Measurements from ENCODE around the gene SMARCA2. TPM values are rescaled to one million over a fixed set of nuclear protein-coding genes. Genes with fewer than 3 reads are reported as not detected.

Gene SMARCA2
- polyA plus RNA-seq, 2 of the 4 experiments (the other 2 are of a cell fraction): 28.7 to 33.0 TPM

DNA sequence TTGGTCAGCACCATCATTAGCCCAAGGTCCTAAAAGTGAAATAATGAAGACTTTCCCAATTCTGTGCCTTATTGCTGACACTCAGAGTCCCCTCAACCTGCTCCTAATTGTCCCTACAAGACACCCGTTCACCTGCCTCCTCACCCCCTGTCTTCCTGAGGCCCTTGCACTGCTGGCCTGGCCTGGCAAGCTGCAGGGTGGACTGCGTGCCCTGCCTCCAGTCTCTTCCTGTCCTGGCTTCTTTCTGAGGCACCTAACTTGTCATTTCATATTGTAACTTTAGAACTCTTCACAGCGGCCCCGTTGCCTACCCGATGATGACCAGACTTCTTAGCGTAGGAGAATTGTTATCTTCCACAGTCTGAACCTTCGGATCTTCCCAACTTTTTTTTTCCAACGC lies 153.9 kb downstream of the SMARCA2 start:
- H3K4me2 ChIP-seq: no peak overlapping the region
- WGBS (ENCODE audit: missing lambda C conversion rate): 90% methylated on average over 8 of the region's 8 CpGs
- no peak overlapping the region for H3K4me3 ChIP-seq
- ChIA-PET CTCF (no interaction called here), POLR2A (no interaction called here)
- H3K4me1 ChIP-seq: no peaks in the 10 kb centered on the region
- TF ChIP-seq POLR2A (IDR thresholded peaks at IDR 0.05; ENCODE audit: low read length) (no peak), EP300 (IDR thresholded peaks at IDR 0.05) (no peak), NR3C1 (IDR thresholded peaks at IDR 0.05) (no peak), MYC (IDR thresholded peaks at IDR 0.05; ENCODE audit: borderline replicate concordance, low read length) (no peak), SREBF2 (IDR thresholded peaks at IDR 0.05) (no peak), CHD2 (IDR thresholded peaks at IDR 0.05; ENCODE audit: low read length, partially characterized antibody) (no peak), HOXA7 (CRISPR knock-in tag; IDR thresholded peaks at IDR 0.05) (no peak), EHF (CRISPR knock-in tag; IDR thresholded peaks at IDR 0.05) (no peak)
- TF ChIP-seq, protein P1, sequence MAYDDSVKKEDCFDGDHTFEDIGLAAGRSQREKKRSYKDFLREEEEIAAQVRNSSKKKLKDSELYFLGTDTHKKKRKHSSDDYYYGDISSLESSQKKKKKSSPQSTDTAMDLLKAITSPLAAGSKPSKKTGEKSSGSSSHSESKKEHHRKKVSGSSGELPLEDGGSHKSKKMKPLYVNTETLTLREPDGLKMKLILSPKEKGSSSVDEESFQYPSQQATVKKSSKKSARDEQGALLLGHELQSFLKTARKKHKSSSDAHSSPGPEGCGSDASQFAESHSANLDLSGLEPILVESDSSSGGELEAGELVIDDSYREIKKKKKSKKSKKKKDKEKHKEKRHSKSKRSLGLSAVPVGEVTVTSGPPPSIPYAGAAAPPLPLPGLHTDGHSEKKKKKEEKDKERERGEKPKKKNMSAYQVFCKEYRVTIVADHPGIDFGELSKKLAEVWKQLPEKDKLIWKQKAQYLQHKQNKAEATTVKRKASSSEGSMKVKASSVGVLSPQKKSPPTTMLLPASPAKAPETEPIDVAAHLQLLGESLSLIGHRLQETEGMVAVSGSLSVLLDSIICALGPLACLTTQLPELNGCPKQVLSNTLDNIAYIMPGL (CRISPR knock-in tag; IDR thresholded peaks at IDR 0.05; ENCODE audit: borderline replicate concordance): no peak
- TF ChIP-seq, protein P2, sequence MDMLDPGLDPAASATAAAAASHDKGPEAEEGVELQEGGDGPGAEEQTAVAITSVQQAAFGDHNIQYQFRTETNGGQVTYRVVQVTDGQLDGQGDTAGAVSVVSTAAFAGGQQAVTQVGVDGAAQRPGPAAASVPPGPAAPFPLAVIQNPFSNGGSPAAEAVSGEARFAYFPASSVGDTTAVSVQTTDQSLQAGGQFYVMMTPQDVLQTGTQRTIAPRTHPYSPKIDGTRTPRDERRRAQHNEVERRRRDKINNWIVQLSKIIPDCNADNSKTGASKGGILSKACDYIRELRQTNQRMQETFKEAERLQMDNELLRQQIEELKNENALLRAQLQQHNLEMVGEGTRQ (IDR thresholded peaks at IDR 0.05): no peak
- H3K27ac ChIP-seq: no peak overlapping the region
- H3K9me3 ChIP-seq: peaks cover 3% of the 10 kb centered on the region; the same call in 1 of the 3 replicates
- no peak for FAIRE-seq
- no peak for DNase-seq (ENCODE audit: low read depth in 1 of 2, low spot score in 1 of 2)
- ATAC-seq: no peak

DNA sequence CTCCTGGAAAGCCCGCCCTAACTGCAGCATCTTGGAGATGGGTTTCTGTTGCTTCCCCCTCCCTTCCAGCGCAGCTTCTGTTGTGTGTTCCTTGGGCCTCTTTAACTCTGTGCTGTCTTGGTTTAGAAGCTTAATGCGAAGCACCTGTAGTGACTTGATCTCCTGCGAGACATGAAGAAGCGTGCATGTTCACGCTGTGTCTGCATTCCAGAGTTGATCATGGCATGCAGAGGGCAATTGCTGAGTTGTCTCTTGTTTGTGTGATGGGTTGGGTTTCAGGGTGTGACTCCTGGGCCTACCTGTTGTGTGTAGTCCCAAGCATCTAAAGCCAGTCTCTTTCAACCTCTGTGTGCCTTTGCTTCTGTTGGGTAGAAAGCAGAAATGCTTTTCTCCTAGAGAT lies 155.6 kb downstream of the SMARCA2 start:
- ATAC-seq: no peak
- no peaks in the 10 kb centered on the region for H3K4me1 ChIP-seq
- peaks cover 3% of the 10 kb centered on the region; the same call in 1 of the 3 replicates for H3K9me3 ChIP-seq
- POLR2A ChIA-PET: no interaction called here
- H3K4me2 ChIP-seq: no peak overlapping the region
- H3K4me3 ChIP-seq: no peak overlapping the region
- 94% methylated on average over 6 of the region's 6 CpGs for WGBS (ENCODE audit: missing lambda C conversion rate)
- TF ChIP-seq, protein P3, sequence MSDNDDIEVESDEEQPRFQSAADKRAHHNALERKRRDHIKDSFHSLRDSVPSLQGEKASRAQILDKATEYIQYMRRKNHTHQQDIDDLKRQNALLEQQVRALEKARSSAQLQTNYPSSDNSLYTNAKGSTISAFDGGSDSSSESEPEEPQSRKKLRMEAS (IDR thresholded peaks at IDR 0.05): no peak
- TF ChIP-seq TP53 (CRISPR knock-in tag; IDR thresholded peaks at IDR 0.05) (no peak), FOXS1 (CRISPR knock-in tag; IDR thresholded peaks at IDR 0.05) (no peak), ESRRA (IDR thresholded peaks at IDR 0.05; ENCODE audit: borderline replicate concordance, low read length) (no peak), RARB (CRISPR knock-in tag; IDR thresholded peaks at IDR 0.05) (no peak), GATA3 (IDR thresholded peaks at IDR 0.05; ENCODE audit: borderline replicate concordance) (no peak), KDM1A (IDR thresholded peaks at IDR 0.05; ENCODE audit: low read depth) (no peak), CHD4 (IDR thresholded peaks at IDR 0.05; ENCODE audit: borderline replicate concordance) (no peak), FOSL2 (IDR thresholded peaks at IDR 0.05) (no peak), FOSL2 (CRISPR knock-in tag; IDR thresholded peaks at IDR 0.05) (no peak), FOSB (CRISPR knock-in tag; IDR thresholded peaks at IDR 0.05) (no peak), MAFK (IDR thresholded peaks at IDR 0.05; ENCODE audit: partially characterized antibody) (no peak), RNF2 (IDR thresholded peaks at IDR 0.05; ENCODE audit: borderline replicate concordance, low read depth) (no peak), ZNF302 (CRISPR knock-in tag; IDR thresholded peaks at IDR 0.05) (no peak)
- TF ChIP-seq, protein P2 (IDR thresholded peaks at IDR 0.05): no peak
- H3K27ac ChIP-seq: no peak overlapping the region
- FAIRE-seq: no peak
- DNase-seq (ENCODE audit: low read depth in 1 of 2, low spot score in 1 of 2): no peak
- CTCF ChIA-PET: no interaction called here

Data from A549 (cell line).